Heart right ventricle (tissue), 16 donors: ENCODE results near the gene FGD3. TPM values are rescaled to one million over a fixed set of nuclear protein-coding genes. Genes with fewer than 3 reads are reported as not detected.

Experiments
- ATAC-seq, 8 donors: fragments of 200-7000 bp; cut with Tn5 transposase; one replicate each; pipeline ENCODE4 v1.9.1; 2020; ENCODE audit warnings: mild to moderate bottlenecking in 8 of 8, moderate library complexity in 8 of 8, moderate number of reproducible peaks in 1 of 8
- DNase-seq, 2 donors: peaks; one replicate each; pipeline ENCODE4 v3.0.0-alpha.2; 2020
- H3K27ac ChIP-seq, 10 donors: fragments of 200-600 bp; sonication (generic) in 2 of 10; one replicate each; pipeline versions ENCODE4 v1.5.0 to v1.8.0; 2020 to 2022; ENCODE audit warnings: mild to moderate bottlenecking in 3 of 10
- H3K27me3 ChIP-seq, 7 donors: fragments of 200-600 bp; one replicate each; pipeline ENCODE4 v1.8.0; 2021 to 2022; ENCODE audit warnings: mild to moderate bottlenecking in 2 of 7
- H3K36me3 ChIP-seq, 9 donors: fragments of 200-600 bp; sonication (generic) in 1 of 9; one replicate each; pipeline versions ENCODE4 v1.5.0 to v1.8.0; 2020 to 2022; ENCODE audit warnings: mild to moderate bottlenecking in 2 of 9
- H3K4me1 ChIP-seq, 9 donors: fragments of 200-600 bp; sonication (generic) in 1 of 9; one replicate each; pipeline versions ENCODE4 v1.5.0 to v1.8.0; 2020 to 2022; ENCODE audit warnings: mild to moderate bottlenecking in 4 of 9
- H3K4me3 ChIP-seq, 10 donors: fragments of 200-600 bp; sonication (generic) in 2 of 10; one replicate each; pipeline versions ENCODE4 v1.5.0 to v1.8.0; 2020 to 2022; ENCODE audit warnings: mild to moderate bottlenecking in 7 of 10, moderate library complexity in 2 of 10
- H3K9me3 ChIP-seq, 11 donors: fragments of 200-600 bp in 10 of 11; sonication (generic) in 2 of 11; one replicate each; pipeline versions ENCODE4 v1.5.0 to v1.8.0; 2013 to 2022; ENCODE audit warnings: mild to moderate bottlenecking in 2 of 11, control low read depth in 1 of 11, moderate library complexity in 1 of 11
- WGBS, 2 donors: extraction: QIAGEN DNeasy Blood & Tissue Kit; methylation state at CpG; one replicate each; pipeline ENCODE4 v1.1.7; 2013; ENCODE audit warnings: inconsistent platforms in 1 of 2; 5-methylcytosine and 5-hydroxymethylcytosine counted together
- intact Hi-C, 10 donors: fragments of 100-400 bp; cut with DNase I; formaldehyde crosslinking; loops; one replicate each; pipeline versions ENCODE4 v1.11.1 to v1.14.2; 2022
- polyA plus RNA-seq, 2 donors: library from polyadenylated mRNA; stranded (reverse); fragments of 200-250 nt; gene quantifications; one replicate each; pipeline ENCODE4 v1.2.3, GENCODE V29; 2013
- total RNA-seq, 10 donors: library from RNA; stranded (reverse); fragmentation: NEBNext Ultra II Directional in 3 of 10; extraction: Animal tissue kit (Norgen Biotek cat#: 25700) in 3 of 10; gene quantifications; one replicate each; pipeline versions ENCODE4 v1.2.1 to v1.2.4, GENCODE V29; 2021 to 2023
- TF ChIP-seq, protein P1 (sequence below), 9 donors: fragments of 200-600 bp; sonication (generic) in 2 of 9; IDR thresholded peaks; one replicate each; pipeline versions ENCODE4 v1.5.0 to v1.8.0; 2021 to 2022; ENCODE audit warnings: antibody characterized with exemption in 9 of 9, mild to moderate bottlenecking in 5 of 9, moderate library complexity in 1 of 9
- donor health status: Arrhythmogenic right ventricular cardiomyopathy.
- donor health status: ischemic (EF 13 %, LVEDD 7.1; RV severe dilation, severe dysfunction).
- donor health status: healthy with polysubstance abuse.
- donor health status: DM: no; HTN: yes; CAD: no.
- donor health status: DM: no; HTN: no; CAD: no.
- donor health status: ischemic (EF 25% LVEDD 6.9; RV normal size, moderate dysfunction).
- donor health status: ischemic (EF 25% LVEDD 5.7; RV mildly dilated, moderate dysfunction).
- donor health status: healthy.
- donor health status: DM: yes; HTN: yes; CAD: no.
- donor health status: Ischemic cardiomyopathy.
- donor health status: ischemic (EF 35%, LVEDD 5.7; RV mildly dilated, moderate dysfunction).
- donor health status: nonischemic (EF 11% LVEDD 7.7; RV severe dilation, severe dysfunction).
- donor health status: DM: yes; HTN: yes; CAD: no.
- donor health status: PGD.
- donor health status: ischemic (EF 29% LVEDD 5.4; RV normal size, mild dysfunction).
- donor health status: nonischemic (EF 23%, LVEDD 6.1; RV moderate dilation, normal function).

The FGD3 gene
- total and polyA plus RNA-seq, 12 donors = 0.40 to 8.5 (median 2.2) TPM

DNA sequence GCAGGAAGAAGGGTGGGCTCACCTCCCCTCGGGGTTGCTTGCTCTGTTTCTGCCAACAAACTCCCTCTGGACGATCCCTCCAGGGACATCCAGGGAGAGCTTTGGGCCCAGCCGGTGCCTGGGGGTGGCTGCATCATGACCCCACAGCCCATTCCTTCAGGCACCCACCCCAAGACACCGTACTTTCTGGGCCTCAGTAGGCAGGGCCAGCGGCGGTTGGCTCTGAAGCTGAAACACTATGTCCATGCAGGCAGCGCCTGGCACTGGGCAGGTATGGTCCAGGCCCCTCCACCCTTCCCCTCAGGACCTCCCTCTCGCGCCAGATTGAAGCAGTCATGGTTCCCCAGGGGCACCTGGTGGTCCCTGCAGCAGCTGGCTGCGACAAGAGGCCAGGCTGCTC, 92.7 kb downstream of the FGD3 start:
- H3K27ac ChIP-seq = no peak overlapping the region
- peaks cover 0 to 38% (median 0%) of the 10 kb centered on the region in 9 donors for H3K4me1 ChIP-seq
- intact Hi-C loops = no loop called here
- no peak for ATAC-seq
- peaks cover 0 to 8% (median 0%) of the 10 kb centered on the region in 9 donors for H3K36me3 ChIP-seq
- 83 to 87% methylated on average over 10 of the region's 10 CpGs for WGBS, 2 donors
- TF ChIP-seq, protein P1, sequence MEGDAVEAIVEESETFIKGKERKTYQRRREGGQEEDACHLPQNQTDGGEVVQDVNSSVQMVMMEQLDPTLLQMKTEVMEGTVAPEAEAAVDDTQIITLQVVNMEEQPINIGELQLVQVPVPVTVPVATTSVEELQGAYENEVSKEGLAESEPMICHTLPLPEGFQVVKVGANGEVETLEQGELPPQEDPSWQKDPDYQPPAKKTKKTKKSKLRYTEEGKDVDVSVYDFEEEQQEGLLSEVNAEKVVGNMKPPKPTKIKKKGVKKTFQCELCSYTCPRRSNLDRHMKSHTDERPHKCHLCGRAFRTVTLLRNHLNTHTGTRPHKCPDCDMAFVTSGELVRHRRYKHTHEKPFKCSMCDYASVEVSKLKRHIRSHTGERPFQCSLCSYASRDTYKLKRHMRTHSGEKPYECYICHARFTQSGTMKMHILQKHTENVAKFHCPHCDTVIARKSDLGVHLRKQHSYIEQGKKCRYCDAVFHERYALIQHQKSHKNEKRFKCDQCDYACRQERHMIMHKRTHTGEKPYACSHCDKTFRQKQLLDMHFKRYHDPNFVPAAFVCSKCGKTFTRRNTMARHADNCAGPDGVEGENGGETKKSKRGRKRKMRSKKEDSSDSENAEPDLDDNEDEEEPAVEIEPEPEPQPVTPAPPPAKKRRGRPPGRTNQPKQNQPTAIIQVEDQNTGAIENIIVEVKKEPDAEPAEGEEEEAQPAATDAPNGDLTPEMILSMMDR (IDR thresholded peaks at IDR 0.05) = no peak
- H3K9me3 ChIP-seq = no peaks in the 10 kb centered on the region
- no peak overlapping the region for H3K4me3 ChIP-seq
- H3K27me3 ChIP-seq = no peaks in the 10 kb centered on the region
- no peak for DNase-seq

DNA sequence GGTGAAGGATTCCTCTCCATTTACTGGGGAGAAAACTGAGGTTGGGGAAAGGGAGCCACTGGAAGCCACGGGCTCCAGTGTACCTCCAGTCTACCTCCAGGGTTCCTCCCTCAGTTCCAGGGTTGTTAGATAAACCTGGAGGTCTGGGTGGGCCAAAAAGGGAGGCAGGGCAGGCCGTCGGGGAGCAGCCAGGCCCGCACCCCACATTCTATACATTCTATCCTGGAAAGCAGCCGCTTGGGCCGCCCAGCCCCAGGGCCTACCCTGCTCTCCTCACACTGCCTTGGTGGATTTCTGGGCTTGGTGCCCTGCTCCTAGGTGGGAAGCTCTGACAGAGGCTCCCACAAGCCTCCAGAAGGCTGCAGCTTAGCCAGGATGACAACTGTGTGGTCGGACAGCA, 93.1 kb downstream of the FGD3 start:
- H3K27me3 ChIP-seq = no peaks in the 10 kb centered on the region
- DNase-seq (no peak), ATAC-seq (no peak)
- intact Hi-C loops = no loop called here
- H3K27ac ChIP-seq = no peak overlapping the region
- H3K4me1 ChIP-seq = peaks cover 0 to 38% (median 0%) of the 10 kb centered on the region in 9 donors
- H3K4me3 ChIP-seq = no peak overlapping the region
- 93 to 96% methylated on average over 7 of the region's 7 CpGs for WGBS, 2 donors
- peaks cover 0 to 4% (median 0%) of the 10 kb centered on the region in 9 donors for H3K36me3 ChIP-seq
- TF ChIP-seq, protein P1 (IDR thresholded peaks at IDR 0.05) = no peak
- peaks cover 0 to 2% (median 0%) of the 10 kb centered on the region in 11 donors for H3K9me3 ChIP-seq

DNA sequence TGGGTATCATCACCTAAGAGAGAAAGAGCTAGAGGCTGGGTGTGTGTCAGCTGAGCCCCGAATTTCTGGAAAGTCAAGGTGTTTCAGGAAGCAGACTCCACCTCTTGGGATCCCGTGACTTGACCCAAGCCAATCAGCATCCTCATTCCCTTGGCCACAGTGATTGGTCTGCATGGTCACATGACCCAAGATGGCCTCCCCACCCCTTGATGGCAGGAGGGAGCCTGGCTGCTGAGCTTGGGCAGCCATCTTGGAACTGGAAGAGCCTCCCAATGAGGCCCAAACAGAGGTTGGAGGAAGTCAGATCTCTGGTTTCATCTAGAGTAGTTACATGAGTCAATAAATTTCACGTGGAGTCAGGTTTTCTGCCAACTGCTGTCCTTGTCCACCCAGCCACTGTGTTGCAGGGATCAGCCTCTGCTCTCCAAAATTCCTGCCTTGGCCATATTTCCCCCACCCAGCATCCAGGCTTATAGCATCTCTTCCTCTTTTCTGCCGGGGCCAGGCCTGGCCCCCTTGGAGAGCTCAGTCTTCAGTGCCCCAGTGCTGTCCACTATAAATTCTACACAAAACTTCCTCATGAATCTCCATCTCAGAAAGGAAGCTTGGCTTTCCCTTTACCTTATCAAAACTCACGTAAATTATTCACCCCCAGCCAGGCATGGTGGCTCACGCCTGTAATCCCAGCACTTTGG, 93.9 kb downstream of the FGD3 start:
- H3K9me3 ChIP-seq = peaks cover 0 to 9% (median 0%) of the 10 kb centered on the region in 11 donors
- WGBS, 2 donors = 90 to 94% methylated on average over 6 of the region's 6 CpGs
- H3K4me3 ChIP-seq = no peak overlapping the region
- H3K4me1 ChIP-seq = peaks cover 0 to 44% (median 0%) of the 10 kb centered on the region in 9 donors
- DNase-seq (no peak), ATAC-seq (no peak)
- TF ChIP-seq, protein P1 (IDR thresholded peaks at IDR 0.05) = no peak
- H3K27ac ChIP-seq = peak overlapping the region in 1 of 10 donors; percentile 8
- H3K27me3 ChIP-seq = no peaks in the 10 kb centered on the region
- H3K36me3 ChIP-seq = no peaks in the 10 kb centered on the region
- intact Hi-C loops = no loop called here

DNA sequence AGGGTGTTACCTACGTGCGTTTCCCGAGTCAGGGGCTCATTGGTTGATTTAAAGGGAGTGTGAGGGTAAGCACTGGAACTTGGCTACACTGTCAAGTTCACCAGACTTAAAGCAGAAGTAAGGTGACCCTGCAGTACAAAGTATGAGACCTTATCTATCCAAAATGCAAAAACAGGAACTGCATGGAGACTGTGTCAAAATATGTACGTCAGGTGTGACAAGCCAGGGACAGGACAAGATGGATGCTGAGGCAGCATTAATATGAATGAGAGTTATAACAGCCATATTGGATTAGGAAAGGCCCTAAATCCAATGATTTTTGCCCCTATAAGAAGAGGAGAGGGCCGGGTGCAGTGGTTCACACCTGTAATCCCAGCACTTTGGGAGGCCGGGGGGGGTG, 95.8 kb downstream of the FGD3 start:
- H3K27ac ChIP-seq = peak overlapping the region in 1 of 10 donors; percentile 55
- peaks cover 0 to 9% (median 0%) of the 10 kb centered on the region in 11 donors for H3K9me3 ChIP-seq
- TF ChIP-seq, protein P1 (IDR thresholded peaks at IDR 0.05) = no peak
- no peak overlapping the region for H3K4me3 ChIP-seq
- intact Hi-C loops = no loop called here
- WGBS, 2 donors = 86 to 91% methylated on average over 6 of the region's 6 CpGs
- DNase-seq = no peak
- no peaks in the 10 kb centered on the region for H3K27me3 ChIP-seq
- H3K36me3 ChIP-seq = no peaks in the 10 kb centered on the region
- peaks cover 0 to 28% (median 0%) of the 10 kb centered on the region in 9 donors for H3K4me1 ChIP-seq
- no peak for ATAC-seq
